Stimulated activated CD4-positive, alpha-beta T cell treated with anti-CD3 and anti-CD28 coated beads, Interleukin-2, amount 100 ng/mL, for 4 hours (primary cell): ENCODE data around the gene APEH.

Source experiments
- DNase-seq: peaks from one replicate; pipeline ENCODE4 v3.0.0-alpha.2; 2020; ENCODE audit warnings: low read depth

The APEH gene

GRCh38 chr3:49650637-49651036 is 23.5 kb upstream of the APEH start:
- no peak for DNase-seq

DNA sequence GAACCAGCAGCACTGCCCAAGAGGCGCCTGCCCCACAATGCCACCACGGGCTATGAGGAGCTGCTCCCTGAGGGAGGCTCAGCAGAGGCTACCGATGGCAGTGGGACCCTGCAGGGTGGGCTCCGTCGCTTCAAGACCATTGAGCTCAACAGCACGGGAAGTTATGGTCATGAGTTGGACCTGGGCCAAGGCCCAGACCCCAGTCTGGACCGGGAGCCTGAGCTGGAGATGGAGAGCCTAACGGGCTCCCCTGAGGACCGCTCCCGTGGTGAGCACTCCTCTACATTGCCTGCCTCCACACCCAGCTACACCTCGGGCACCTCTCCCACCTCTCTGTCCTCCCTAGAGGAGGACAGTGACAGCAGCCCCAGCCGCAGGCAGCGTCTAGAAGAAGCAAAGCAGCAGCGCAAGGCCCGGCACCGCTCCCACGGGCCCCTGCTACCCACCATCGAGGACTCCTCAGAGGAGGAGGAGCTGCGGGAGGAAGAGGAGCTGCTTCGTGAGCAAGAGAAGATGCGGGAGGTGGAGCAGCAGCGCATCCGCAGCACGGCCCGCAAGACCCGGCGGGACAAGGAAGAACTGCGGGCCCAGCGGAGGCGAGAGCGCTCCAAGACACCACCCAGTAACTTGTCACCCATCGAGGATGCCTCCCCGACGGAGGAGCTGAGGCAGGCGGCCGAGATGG is 21.8 kb upstream of the APEH start:
- DNase-seq = no peak

GRCh38 chr3:49652903-49653415 is 21.2 kb upstream of the APEH start:
- no peak for DNase-seq

- no peak for DNase-seq
Measured at GRCh38 chr3:49653621-49654020, 20.5 kb upstream of the APEH start.

- no peak for DNase-seq
Measured at GRCh38 chr3:49654176-49654825, 19.9 kb upstream of the APEH start.

GRCh38 chr3:49654955-49655556 is 19.1 kb upstream of the APEH start:
- DNase-seq = no peak

DNA sequence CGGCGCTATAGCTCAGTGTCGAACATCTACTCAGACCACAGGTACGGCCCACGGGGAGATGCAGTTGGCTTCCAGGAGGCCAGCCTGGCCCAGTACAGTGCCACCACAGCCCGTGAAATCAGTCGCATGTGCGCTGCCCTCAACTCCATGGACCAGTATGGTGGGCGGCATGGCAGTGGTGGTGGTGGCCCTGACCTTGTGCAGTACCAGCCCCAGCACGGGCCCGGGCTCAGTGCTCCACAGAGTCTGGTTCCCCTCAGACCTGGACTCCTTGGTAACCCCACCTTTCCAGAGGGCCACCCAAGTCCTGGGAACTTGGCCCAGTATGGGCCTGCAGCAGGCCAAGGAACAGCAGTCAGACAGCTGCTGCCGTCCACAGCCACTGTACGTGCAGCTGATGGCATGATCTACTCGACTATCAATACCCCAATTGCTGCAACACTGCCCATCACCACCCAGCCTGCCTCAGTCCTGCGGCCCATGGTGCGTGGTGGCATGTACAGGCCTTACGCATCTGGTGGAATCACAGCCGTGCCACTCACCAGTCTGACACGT is 18.3 kb upstream of the APEH start:
- no peak for DNase-seq

GRCh38 chr3:49656541-49657112 is 17.5 kb upstream of the APEH start:
- no peak for DNase-seq

GRCh38 chr3:49657208-49657915 is 16.8 kb upstream of the APEH start:
- DNase-seq = no peak

- no peak for DNase-seq
Measured at GRCh38 chr3:49658711-49659110, 15.4 kb upstream of the APEH start.

- no peak for DNase-seq
Measured at GRCh38 chr3:49659756-49660155, 14.4 kb upstream of the APEH start.

GRCh38 chr3:49661281-49661680 is 12.9 kb upstream of the APEH start:
- DNase-seq = no peak

DNA sequence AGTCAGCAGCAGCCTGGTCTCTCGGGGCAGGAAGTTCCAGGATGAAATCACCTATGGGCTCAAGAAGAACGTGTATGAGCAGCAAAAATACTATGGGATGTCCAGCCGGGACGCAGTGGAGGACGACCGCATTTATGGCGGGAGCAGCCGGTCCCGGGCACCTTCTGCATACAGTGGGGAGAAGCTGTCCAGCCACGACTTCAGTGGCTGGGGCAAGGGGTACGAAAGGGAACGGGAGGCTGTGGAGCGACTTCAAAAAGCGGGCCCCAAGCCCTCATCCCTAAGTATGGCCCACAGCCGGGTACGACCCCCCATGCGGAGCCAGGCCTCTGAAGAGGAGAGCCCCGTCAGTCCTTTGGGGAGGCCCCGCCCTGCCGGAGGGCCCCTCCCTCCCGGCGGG is 12.1 kb upstream of the APEH start:
- DNase-seq = no peak

DNA sequence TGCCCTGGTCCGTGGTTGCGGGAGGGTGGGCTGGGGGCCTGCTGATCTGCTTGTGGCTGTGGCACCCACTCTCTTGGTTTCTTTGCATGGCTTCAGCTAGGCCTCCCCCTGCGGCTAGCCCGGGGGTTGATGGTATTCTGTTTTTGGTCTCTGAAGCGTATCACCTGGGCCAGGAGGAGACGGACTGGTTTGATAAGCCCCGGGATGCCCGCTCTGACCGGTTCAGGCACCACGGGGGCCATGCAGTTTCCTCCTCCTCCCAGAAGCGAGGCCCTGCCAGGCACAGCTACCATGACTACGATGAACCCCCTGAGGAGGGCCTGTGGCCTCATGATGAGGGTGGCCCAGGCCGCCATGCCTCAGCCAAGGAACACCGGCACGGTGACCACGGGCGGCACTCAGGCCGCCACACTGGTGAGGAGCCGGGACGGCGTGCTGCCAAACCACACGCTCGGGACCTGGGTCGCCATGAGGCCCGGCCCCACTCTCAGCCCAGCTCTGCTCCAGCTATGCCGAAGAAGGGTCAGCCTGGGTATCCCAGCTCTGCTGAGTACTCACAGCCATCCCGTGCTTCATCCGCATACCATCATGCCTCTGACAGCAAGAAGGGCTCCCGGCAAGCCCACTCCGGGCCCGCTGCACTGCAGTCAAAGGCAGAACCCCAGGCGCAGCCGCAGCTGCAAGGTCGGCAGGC is 11.3 kb upstream of the APEH start:
- no peak for DNase-seq

DNA sequence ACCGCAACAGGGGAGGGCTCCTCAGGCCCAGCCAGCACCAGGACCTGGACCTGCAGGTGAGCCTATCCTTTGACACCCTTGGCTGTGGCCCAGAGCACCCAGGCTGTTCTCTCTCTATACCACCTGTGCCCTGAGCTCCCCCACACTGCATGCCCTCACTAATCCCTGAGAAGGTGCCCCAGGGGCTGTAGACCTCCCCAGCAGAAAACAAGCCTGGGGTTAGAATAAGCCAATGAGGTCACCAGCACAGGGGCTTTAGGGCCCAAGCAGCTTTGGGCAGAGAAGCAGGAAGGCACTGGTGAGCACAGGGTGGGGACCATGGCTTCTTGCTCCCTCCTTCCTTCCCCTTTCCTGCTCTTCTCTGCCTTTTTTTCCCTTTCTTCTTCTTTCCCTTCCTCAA is 10.3 kb upstream of the APEH start:
- DNase-seq = no peak

DNA sequence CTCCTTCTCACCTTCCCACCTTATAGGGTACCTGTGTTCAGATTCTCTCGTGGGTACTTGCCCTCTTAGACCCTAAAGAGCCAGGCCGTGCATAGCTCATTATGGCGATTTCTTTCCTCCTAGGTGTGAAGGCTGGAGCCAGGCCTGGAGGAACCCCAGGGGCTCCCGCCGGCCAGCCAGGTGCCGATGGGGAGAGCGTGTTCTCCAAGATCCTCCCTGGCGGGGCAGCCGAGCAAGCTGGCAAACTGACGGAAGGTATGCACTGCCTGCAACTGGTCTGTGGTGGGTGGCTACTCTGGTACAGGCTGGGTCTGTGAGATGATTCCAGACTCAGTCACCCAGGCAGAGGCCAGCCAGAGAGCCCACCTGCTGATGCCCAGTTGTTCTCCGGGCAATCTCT is 9.9 kb upstream of the APEH start:
- DNase-seq = no peak

DNA sequence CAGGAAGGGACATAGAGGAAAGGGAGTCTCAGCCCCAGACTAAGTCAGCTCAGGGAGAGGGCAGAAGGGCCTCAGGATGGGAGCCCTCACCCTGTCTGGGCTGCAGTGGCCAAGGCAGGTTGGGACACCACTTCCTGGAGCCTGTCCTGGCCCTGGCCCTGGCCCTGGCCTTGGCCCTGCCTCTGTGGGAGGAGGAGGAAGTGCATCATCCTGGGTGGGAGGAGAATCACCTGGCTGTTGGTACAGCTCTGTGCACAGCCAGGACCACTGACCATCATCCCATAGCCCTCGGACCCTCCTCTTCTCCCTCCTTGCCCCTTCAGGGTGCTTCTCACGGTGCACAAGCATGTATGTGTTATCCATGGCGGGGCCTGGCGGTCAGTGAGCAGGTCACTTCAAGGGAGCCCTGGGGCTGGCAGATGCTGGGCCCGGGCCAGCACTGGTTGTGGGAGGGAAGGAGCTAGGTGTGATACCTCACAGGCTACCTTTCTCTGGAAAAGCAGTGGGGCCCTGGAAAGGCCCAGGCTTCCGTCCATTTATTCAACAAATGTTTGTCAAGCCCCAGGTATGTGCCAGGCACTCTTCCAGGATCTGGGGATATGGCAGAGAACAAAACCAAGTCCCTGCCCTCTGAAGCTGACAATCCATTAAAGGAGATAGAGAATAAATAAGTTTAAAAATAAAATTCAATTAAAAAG is 8.2 kb upstream of the APEH start:
- no peak for DNase-seq

- DNase-seq = no peak
Measured at GRCh38 chr3:49666592-49666991, 7.6 kb upstream of the APEH start.

DNA sequence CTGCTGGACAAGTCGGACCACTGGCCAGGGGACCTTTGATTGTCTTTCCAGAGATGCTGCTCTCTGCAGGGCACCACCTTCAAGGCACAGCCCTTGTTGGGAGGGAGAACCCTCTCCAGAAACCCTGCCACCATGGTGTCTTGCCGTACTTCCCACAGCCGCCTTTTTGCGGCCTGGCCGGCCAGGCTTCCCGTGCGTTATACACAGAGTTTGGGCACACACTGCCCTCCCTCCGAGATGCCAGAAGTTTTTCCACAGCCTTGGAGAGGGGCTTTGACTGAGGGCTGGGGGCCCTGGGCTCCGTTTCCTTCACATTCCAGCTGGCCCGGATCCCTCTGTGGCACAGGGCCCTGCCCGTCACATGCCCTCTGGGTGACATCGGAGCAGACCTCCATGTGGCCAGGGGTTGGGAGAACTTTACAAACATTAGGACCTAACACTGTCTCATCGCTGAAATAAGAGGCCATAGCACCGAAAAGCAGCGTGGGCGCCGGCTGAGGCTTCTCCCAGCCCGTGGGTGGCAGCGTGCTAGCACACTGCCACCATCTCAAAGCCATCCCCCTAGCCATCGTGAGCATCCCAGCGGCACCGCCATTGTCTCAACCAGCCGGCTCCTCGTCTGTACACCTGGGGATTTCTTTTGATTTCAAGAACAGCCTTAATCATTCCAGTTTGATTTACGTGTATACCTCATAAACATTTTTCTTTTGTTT is 6.3 kb upstream of the APEH start:
- DNase-seq = no peak

DNA sequence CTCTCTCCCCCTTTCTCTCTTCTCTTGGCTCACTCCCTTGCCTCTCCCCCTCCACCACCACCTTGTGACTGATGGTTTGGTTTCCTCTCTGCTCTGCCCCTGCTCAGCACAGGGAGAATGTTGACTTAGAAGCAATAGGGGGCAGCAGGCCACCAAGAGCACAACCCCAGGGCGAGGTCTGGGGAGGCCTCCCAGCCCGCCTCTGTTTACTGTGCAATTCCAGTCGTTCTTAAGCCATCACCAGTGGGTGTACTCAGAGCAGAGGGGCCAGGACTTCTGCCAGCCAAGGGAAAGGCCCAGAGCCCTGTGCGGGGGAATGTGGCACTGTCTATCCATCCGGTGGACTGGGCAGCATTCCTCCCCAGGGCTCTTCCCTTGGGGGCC is 5.7 kb upstream of the APEH start:
- DNase-seq = no peak
